HG02642 (cell line): ENCODE data around the gene GJA10.

ENCODE experiments used
- ATAC-seq: cut with Tn5 transposase; IDR thresholded peaks from one replicate; pipeline ENCODE4 v1.9.1; 2021; ENCODE audit warnings: mild to moderate bottlenecking; ENCODE audit not compliant: unreplicated experiment, poor library complexity

GJA10 gene

DNA sequence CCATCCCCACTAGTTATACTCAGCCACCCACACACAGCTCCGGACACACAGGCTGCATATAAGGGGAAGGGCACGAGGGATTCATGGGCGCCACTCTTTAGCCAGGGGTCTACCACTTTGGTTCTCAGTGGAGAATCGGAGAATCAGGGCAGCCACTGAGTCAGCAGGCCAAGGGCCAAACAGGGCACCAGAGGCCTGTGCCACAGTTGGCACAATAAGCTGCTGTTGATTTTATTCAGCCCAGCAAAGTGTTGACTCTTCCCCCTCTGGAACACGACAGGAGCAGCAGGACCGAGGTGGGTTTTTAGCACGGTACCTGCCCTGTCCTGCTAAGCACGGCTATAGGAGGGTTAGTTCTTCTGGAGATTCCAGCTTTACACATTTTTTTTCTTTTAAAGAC lies 48.3 kb downstream of the GJA10 start:
- ATAC-seq: no peak

DNA sequence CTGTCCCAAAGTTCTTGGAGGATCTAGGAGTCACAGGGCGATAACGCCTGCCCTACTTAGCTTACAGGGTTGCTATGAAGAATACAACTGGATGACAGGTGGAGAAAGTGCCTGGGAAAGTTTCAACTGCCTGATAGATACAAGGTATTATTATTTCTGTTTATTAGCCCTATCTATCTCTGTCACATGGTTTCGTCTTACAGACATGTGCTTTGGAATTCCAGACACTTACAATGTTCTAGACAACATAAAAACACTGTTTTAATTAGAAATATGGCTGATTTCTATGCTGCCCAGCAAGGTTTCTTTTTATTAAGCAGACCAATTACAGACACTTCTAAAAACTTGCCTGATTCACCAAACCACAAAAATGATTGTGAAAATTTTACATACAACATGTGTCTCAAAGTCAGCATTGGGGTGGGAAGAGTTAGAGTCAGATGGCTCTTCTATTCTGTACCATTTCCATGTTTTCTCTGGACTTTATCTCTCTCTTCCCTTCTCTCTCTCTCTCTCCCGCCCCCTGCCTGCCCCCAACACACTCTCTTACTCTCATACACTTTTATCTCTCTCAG lies 50.0 kb downstream of the GJA10 start:
- no peak for ATAC-seq

DNA sequence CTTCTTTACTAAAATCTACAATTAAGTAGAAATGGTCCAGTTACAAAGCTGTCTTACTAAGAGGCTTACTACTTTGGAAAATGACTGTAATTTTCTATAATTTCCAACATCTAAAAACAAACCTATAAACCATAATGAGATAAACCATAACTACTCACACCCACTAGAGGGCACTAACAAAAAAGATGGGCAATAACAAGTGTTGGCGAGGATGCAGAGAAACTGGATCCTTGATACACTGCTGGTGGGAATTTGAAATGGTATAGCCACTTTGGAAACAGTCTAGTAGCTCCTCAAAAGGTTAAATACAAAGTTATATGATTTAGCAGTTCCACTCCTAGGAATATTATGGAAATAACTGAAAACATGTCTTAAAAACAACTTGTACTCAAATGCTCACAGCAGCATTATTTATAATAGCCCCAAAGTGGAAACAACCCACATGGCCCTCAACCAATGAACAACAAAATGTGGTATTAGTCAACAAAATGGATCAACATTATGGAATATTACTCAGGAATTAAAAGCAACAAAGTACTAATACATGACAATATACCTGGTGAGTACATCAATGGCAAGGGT lies 50.6 kb downstream of the GJA10 start:
- no peak for ATAC-seq
